GM12874 (cell line): ENCODE data around the gene MLN.

ENCODE experiments used
- TF ChIP-seq, protein P1 (sequence below): IDR thresholded peaks from 2 replicates; pipeline ENCODE4 v1.5.1; 2011; ENCODE audit warnings: low read depth, mild to moderate bottlenecking, control low read depth, low read length, moderate library complexity; ENCODE audit not compliant: insufficient read depth

MLN gene

GRCh38 chr6:33840048-33840926 is 36.5 kb upstream of the MLN start:
- TF ChIP-seq, protein P1, sequence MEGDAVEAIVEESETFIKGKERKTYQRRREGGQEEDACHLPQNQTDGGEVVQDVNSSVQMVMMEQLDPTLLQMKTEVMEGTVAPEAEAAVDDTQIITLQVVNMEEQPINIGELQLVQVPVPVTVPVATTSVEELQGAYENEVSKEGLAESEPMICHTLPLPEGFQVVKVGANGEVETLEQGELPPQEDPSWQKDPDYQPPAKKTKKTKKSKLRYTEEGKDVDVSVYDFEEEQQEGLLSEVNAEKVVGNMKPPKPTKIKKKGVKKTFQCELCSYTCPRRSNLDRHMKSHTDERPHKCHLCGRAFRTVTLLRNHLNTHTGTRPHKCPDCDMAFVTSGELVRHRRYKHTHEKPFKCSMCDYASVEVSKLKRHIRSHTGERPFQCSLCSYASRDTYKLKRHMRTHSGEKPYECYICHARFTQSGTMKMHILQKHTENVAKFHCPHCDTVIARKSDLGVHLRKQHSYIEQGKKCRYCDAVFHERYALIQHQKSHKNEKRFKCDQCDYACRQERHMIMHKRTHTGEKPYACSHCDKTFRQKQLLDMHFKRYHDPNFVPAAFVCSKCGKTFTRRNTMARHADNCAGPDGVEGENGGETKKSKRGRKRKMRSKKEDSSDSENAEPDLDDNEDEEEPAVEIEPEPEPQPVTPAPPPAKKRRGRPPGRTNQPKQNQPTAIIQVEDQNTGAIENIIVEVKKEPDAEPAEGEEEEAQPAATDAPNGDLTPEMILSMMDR: no peak

DNA sequence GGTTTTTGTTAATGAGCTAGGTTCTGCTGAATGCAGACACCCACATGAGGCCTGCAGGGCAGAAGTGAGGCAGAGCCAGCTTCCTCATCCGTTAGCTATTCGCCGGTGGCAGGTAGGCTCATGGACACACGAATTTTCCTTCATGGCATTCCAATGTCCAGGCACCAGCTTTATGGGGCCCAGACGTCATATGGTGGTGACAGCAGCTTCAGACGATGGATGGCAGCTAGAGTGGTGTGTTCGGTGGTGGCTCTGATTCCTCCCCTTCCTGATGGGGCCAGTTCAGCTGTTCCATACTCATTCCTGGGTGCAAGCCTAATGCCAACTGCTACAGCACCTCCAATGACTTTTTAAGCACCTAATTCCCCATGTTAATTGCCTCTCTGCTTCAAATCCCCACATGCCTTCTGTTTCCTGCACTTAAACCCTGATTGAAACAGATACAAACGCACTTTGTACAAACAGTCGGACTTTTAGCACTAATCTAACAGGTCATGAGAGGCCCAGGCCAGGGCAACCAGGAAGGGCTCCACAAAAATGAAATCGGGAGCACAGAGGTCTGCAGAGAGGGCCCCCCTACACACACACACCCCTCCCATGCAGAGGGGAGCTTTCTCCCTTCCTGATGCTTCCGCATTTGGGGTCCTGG is 35.7 kb upstream of the MLN start:
- TF ChIP-seq, protein P1: no peak

GRCh38 chr6:33838983-33839382 is 35.2 kb upstream of the MLN start:
- TF ChIP-seq, protein P1: no peak

DNA sequence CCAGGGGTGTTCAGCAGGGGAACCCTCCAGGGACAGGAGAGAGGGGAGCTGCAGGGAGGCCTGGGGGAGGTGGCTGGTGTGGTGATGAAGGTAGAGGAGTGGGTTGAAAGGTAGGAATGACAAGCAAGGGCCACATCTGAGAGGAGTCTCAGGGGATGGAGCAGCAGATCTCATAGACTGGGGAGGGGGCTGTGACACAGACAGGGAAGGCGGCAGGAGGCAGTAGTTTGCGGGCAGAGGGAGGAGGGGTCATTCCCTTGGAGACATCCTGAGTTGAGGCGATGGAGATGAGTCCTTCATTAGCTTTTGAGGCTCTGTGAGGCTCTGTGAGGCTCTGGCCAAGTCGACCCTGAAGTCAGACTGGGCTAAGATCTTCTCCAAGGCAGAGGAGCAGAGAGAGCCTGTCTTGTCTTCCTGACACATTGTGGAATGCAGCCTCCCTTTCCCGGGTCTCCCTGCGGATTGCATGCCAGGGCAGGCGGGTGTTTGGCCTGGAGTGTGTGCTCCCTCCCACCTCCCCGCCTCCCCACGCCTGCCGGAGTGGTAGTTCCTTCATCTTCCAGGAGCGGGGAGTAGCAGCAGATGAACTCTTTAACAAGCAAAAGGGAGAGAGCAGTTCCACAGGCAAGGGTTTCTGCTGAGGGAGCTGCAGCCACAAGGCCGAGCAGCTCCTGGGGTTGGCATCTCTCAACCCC is 34.3 kb upstream of the MLN start:
- TF ChIP-seq, protein P1: no peak

GRCh38 chr6:33836806-33837469 is 33.1 kb upstream of the MLN start:
- TF ChIP-seq, protein P1: no peak

DNA sequence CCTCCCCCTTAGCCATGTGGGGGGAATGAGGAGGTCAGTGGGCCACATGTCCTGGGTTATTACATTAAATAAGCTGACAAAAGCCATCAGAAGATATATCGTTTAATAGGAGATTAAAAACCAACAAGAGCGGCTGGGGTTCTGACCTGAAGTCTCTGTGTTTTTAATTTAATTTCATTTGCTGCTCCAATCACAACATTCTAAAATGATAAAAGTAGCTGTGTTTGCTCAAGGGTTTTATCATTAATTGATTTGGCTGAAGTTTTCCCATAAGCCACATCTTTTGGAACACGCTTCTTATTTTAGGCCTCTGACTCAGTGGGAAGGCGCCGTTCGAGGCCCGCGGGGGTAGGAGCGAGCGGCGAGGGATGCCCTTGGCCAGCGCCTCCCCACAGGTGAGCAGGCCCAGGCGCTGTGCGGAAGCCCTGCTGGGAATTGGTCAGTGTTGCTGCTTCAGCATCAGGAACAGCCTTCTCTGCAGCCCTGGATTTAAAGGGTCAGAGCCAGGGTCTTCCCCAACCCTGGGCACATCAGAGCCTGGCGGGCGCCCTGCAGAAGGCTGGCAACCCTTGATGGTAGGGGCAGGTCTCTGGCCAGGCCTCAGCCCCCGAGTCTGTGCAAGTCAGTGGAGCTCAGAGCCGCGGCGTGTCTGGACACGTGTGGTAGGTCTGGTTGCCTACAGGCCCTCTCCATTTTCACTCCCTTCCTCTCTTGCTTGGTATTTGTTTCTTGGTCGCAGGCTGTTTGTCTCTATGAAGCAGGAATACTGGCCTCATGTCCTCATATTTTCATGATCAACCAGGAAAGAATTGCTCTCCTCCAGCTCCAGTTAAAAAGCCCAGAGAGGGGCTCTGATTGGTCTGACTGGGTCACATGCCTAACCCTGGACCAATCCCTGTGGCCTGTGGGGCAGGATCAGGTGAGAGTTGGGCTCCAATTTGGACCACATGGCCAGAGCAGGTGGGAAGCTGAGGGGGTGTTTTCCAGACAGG is 30.9 kb upstream of the MLN start:
- TF ChIP-seq, protein P1: no peak
